Parathyroid adenoma (tissue), 2 donors: Measurements from ENCODE around the gene ATP5MC2.
A peak's percentile ranks its signal among the peaks of the same experiment; 100 is the strongest.

Experiments used
- H2AFZ ChIP-seq: fragments of 300-600 bp; sonication (generic); one replicate; pipeline ENCODE4 v1.7.0; 2017; ENCODE audit warnings: antibody characterized with exemption, mild to moderate bottlenecking
- H3K27ac ChIP-seq: fragments of 300-600 bp; sonication (generic); one replicate; pipeline ENCODE4 v1.7.0; 2017
- H3K27me3 ChIP-seq: fragments of 300-600 bp; sonication (generic); one replicate; pipeline ENCODE4 v1.7.0; 2017; ENCODE audit warnings: low read length; ENCODE audit not compliant: control insufficient read depth, insufficient read depth
- H3K36me3 ChIP-seq: fragments of 300-600 bp; sonication (generic); one replicate; pipeline ENCODE4 v1.7.0; 2017; ENCODE audit warnings: low read length; ENCODE audit not compliant: control insufficient read depth, insufficient read depth
- H3K4me1 ChIP-seq: fragments of 300-600 bp; sonication (generic); one replicate; pipeline ENCODE4 v1.7.0; 2017; ENCODE audit warnings: control low read depth
- H3K4me2 ChIP-seq: fragments of 300-600 bp; sonication (generic); one replicate; pipeline ENCODE4 v1.7.0; 2017; ENCODE audit warnings: low read length
- H3K4me3 ChIP-seq: fragments of 300-600 bp; sonication (generic); one replicate; pipeline ENCODE4 v1.7.0; 2017; ENCODE audit warnings: low read depth, low read length
- H3K79me2 ChIP-seq: fragments of 300-600 bp; sonication (generic); one replicate; pipeline ENCODE4 v1.7.0; 2017; ENCODE audit warnings: control low read depth
- H3K9ac ChIP-seq: fragments of 300-600 bp; sonication (generic); one replicate; pipeline ENCODE4 v1.7.0; 2017; ENCODE audit warnings: mild to moderate bottlenecking
- H3K9me3 ChIP-seq: fragments of 300-600 bp; sonication (generic); one replicate; pipeline ENCODE4 v1.7.0; 2017; ENCODE audit warnings: low read length; ENCODE audit not compliant: control insufficient read depth
- CTCF ChIP-seq: fragments of 300-600 bp; sonication (generic); IDR thresholded peaks from one replicate; pipeline ENCODE4 v1.7.0; 2017; ENCODE audit warnings: antibody characterized with exemption, mild to moderate bottlenecking
- donor health status: primary hyperparathyroidism.

Gene ATP5MC2

GRCh38 chr12:53695152-53696145, 19.6 kb upstream of the ATP5MC2 start:
- H3K79me2 ChIP-seq, result no peaks in the 10 kb centered on the region
- no peak overlapping the region for H3K27ac ChIP-seq
- no peak overlapping the region for H3K4me3 ChIP-seq

GRCh38 chr12:53694756-53695151, 18.9 kb upstream of the ATP5MC2 start:
- TF ChIP-seq CTCF, result no peak
- Histone ChIP-seq H2AFZ (no peak overlapping the region), H3K27me3 (no peaks in the 10 kb centered on the region), H3K9me3 (no peaks in the 10 kb centered on the region), H3K27ac (no peak overlapping the region), H3K36me3 (no peaks in the 10 kb centered on the region), H3K9ac (no peak overlapping the region), H3K4me3 (no peak overlapping the region), H3K4me2 (no peak overlapping the region), H3K4me1 (no peaks in the 10 kb centered on the region), H3K79me2 (no peaks in the 10 kb centered on the region)

More at GRCh38 chr12:53695152-53696145, 19.6 kb upstream of the ATP5MC2 start:
- H3K27me3 ChIP-seq, result no peaks in the 10 kb centered on the region
- H2AFZ ChIP-seq, result peak overlapping the region; percentile 23
- no peaks in the 10 kb centered on the region for H3K4me1 ChIP-seq
- no peaks in the 10 kb centered on the region for H3K36me3 ChIP-seq
- H3K4me2 ChIP-seq, result peak overlapping the region; percentile 72
- H3K9ac ChIP-seq, result no peak overlapping the region
- no peak for TF ChIP-seq CTCF
- no peaks in the 10 kb centered on the region for H3K9me3 ChIP-seq

- no peaks in the 10 kb centered on the region for H3K79me2 ChIP-seq
- no peak overlapping the region for H3K4me2 ChIP-seq
- no peak for TF ChIP-seq CTCF
- H3K4me1 ChIP-seq, result no peaks in the 10 kb centered on the region
- H2AFZ ChIP-seq, result no peak overlapping the region
- no peaks in the 10 kb centered on the region for H3K36me3 ChIP-seq
- no peak overlapping the region for H3K9ac ChIP-seq
- no peak overlapping the region for H3K27ac ChIP-seq
- H3K9me3 ChIP-seq, result no peaks in the 10 kb centered on the region
- H3K4me3 ChIP-seq, result no peak overlapping the region
- H3K27me3 ChIP-seq, result no peaks in the 10 kb centered on the region
Observed at GRCh38 chr12:53688134-53688533, 12.3 kb upstream of the ATP5MC2 start.

- Histone ChIP-seq H3K27me3 (no peaks in the 10 kb centered on the region), H3K36me3 (no peaks in the 10 kb centered on the region), H3K27ac (no peak overlapping the region), H3K4me1 (no peaks in the 10 kb centered on the region), H2AFZ (no peak overlapping the region), H3K4me3 (no peak overlapping the region), H3K4me2 (no peak overlapping the region), H3K9ac (no peak overlapping the region), H3K79me2 (no peaks in the 10 kb centered on the region), H3K9me3 (no peaks in the 10 kb centered on the region)
- no peak for TF ChIP-seq CTCF
Observed at GRCh38 chr12:53686436-53686835, 10.6 kb upstream of the ATP5MC2 start.
